Activated CD4-positive, alpha-beta T cell treated with anti-CD3 and anti-CD28 coated beads for 36 hours (primary cell): ENCODE measurements around the gene KCNE3. TPM values are rescaled to one million over a fixed set of nuclear protein-coding genes. Genes with fewer than 3 reads are reported as not detected.

Experiments
- ATAC-seq: fragments of 200-7000 bp; cut with Tn5 transposase; one replicate; pipeline ENCODE4 v1.10.0; 2021; ENCODE audit warnings: mild to moderate bottlenecking, moderate library complexity
- CTCF ChIA-PET: fragments of 350-600 bp; sonication (Branson Sonifier 250); formaldehyde crosslinking; loops from one replicate; lab custom pipeline; 2021; ENCODE audit warnings: antibody characterized with exemption; lab: Charles Lee
- POLR2A ChIA-PET: fragments of 350-600 bp; sonication (Branson Sonifier 250); formaldehyde crosslinking; loops from one replicate; lab custom pipeline; 2021; ENCODE audit warnings: antibody characterized with exemption, inconsistent platforms; lab: Charles Lee
- DNase-seq: peaks from one replicate; pipeline ENCODE4 v3.0.0-alpha.2; 2020
- H3K27ac Mint-ChIP-seq: one replicate; pipeline ENCODE4 v1.8.0; 2021; ENCODE audit warnings: mixed read lengths
- H3K27me3 Mint-ChIP-seq: one replicate; pipeline ENCODE4 v1.8.0; 2021; ENCODE audit warnings: mixed read lengths
- H3K36me3 Mint-ChIP-seq: one replicate; pipeline ENCODE4 v1.8.0; 2021; ENCODE audit warnings: low read depth, mixed read lengths
- H3K4me1 Mint-ChIP-seq: one replicate; pipeline ENCODE4 v1.8.0; 2021; ENCODE audit warnings: mixed read lengths
- H3K4me3 Mint-ChIP-seq: one replicate; pipeline ENCODE4 v1.8.0; 2021; ENCODE audit warnings: mild to moderate bottlenecking, moderate library complexity, mixed read lengths
- H3K9me3 Mint-ChIP-seq: one replicate; pipeline ENCODE4 v1.8.0; 2021; ENCODE audit warnings: low read depth, mixed read lengths
- intact Hi-C, 2 experiments: fragments of 100-400 bp; cut with DNase I in 1 of 2; cut with micrococcal nuclease in 1 of 2; formaldehyde crosslinking; loops; one replicate each; pipeline versions ENCODE4 v1.14.2 to v1.15.1; 2022 to 2024; cut with DNase I, micrococcal nuclease
- total RNA-seq, 2 experiments: library from RNA; stranded (reverse); gene quantifications; one replicate each; pipeline ENCODE4 v1.2.3, GENCODE V29; 2021

The KCNE3 gene
- total RNA-seq, 2 experiments from 2014 or later: not detected

GRCh38 chr11:74412733-74413359 is 54.5 kb downstream of the KCNE3 start:
- no peaks in the 10 kb centered on the region for H3K9me3 Mint-ChIP-seq
- CTCF ChIA-PET: interaction anchor here (1.0 to 1.8 kb wide), 4 partner anchors 23 to 37 kb away, joined by 3 to 6 read pairs (median 4); no protein-coding TSS in a partner anchor
- POLR2A ChIA-PET: no interaction called here
- H3K27me3 Mint-ChIP-seq: no peaks in the 10 kb centered on the region
- H3K27ac Mint-ChIP-seq: peak overlapping the region; percentile 21
- ATAC-seq (peak; percentile 51), DNase-seq (no peak)
- H3K36me3 Mint-ChIP-seq: no peaks in the 10 kb centered on the region
- intact Hi-C loops: no loop called here
- peaks cover 32% of the 10 kb centered on the region for H3K4me1 Mint-ChIP-seq
- no peak overlapping the region for H3K4me3 Mint-ChIP-seq

DNA sequence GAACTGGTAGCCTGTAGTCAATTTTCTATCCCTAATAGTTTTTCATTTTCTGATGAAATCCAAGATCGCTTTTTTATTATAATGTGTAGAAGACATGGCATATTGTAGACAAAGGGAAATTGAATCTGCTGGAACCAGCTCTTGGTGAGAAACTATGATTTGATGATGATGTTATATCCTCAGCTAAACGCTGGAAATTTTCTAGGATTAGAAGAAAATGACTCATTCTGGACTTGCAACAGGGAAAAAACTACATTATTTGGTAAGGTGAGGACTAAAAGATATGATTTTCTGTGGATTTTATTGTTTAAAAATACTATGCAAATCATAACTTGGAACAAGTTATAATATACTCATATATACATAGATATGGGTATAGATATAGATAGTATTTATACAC is 55.0 kb downstream of the KCNE3 start:
- intact Hi-C loops: no loop called here
- ATAC-seq (no peak), DNase-seq (no peak)
- ChIA-PET CTCF (interaction anchor here (1.3 to 1.8 kb wide), 3 partner anchors 23 to 37 kb away, joined by 3 to 6 read pairs (median 5); no protein-coding TSS in a partner anchor), POLR2A (no interaction called here)
- no peaks in the 10 kb centered on the region for H3K36me3 Mint-ChIP-seq
- H3K27ac Mint-ChIP-seq: no peak overlapping the region
- H3K4me3 Mint-ChIP-seq: no peak overlapping the region
- no peaks in the 10 kb centered on the region for H3K9me3 Mint-ChIP-seq
- peaks cover 26% of the 10 kb centered on the region for H3K4me1 Mint-ChIP-seq
- no peaks in the 10 kb centered on the region for H3K27me3 Mint-ChIP-seq

- no peak for ATAC-seq
- no peaks in the 10 kb centered on the region for H3K9me3 Mint-ChIP-seq
- intact Hi-C loops: no loop called here
These were observed 57.7 kb downstream of the KCNE3 start for GRCh38 chr11:74409633-74410032.

More at GRCh38 chr11:74409633-74410032, 57.7 kb downstream of the KCNE3 start:
- Mint-ChIP-seq H3K27ac (no peak overlapping the region), H3K4me1 (peaks cover 12% of the 10 kb centered on the region), H3K36me3 (no peaks in the 10 kb centered on the region), H3K27me3 (peaks cover 2% of the 10 kb centered on the region), H3K4me3 (no peak overlapping the region)
- ChIA-PET CTCF (interaction anchor here (0.6 to 1.4 kb wide), 3 partner anchors 7 to 40 kb away, joined by 3 to 5 read pairs (median 4); no protein-coding TSS in a partner anchor), POLR2A (no interaction called here)
- no peak for DNase-seq

Other genes with a start within 250 kb of the KCNE3 start
- not detected for gene P4HA3, start 155.9 kb downstream of the KCNE3 start, total RNA-seq
- 10 to 100 TPM in 1 of 2 experiments, 1 to 10 TPM in 1; 8.8 to 11.0 TPM for gene PGM2L1, start 69.1 kb downstream of the KCNE3 start, total RNA-seq
- 1 to 10 TPM; 4.2 to 5.0 TPM for gene LIPT2, start 26.2 kb upstream of the KCNE3 start, total RNA-seq
- 10 to 100 TPM; 70.0 to 79.8 TPM for gene POLD3, start 125.0 kb upstream of the KCNE3 start, total RNA-seq